ENCODE measurements around the gene BAHCC1.

Gene BAHCC1

GRCh38 chr17:81445642-81446503 lies 50.6 kb downstream of the BAHCC1 start:
- DNase-seq, result no peak

- DNase-seq, result no peak
These were observed 52.2 kb downstream of the BAHCC1 start for GRCh38 chr17:81447331-81447933.

- no peak for DNase-seq
These were observed 53.2 kb downstream of the BAHCC1 start for GRCh38 chr17:81448442-81448841.

- DNase-seq, result no peak
These were observed 53.7 kb downstream of the BAHCC1 start for GRCh38 chr17:81448950-81449349.

GRCh38 chr17:81449351-81449750 lies 54.1 kb downstream of the BAHCC1 start:
- DNase-seq, result no peak

GRCh38 chr17:81451823-81452222 lies 56.6 kb downstream of the BAHCC1 start:
- no peak for DNase-seq

- DNase-seq, result no peak
These were observed 57.3 kb downstream of the BAHCC1 start for GRCh38 chr17:81452551-81452950.

GRCh38 chr17:81453076-81453475 lies 57.8 kb downstream of the BAHCC1 start:
- DNase-seq, result no peak

GRCh38 chr17:81453712-81454111 lies 58.5 kb downstream of the BAHCC1 start:
- DNase-seq, result no peak

- no peak for DNase-seq
These were observed 59.2 kb downstream of the BAHCC1 start for GRCh38 chr17:81454473-81454872.

- DNase-seq, result no peak
These were observed 60.1 kb downstream of the BAHCC1 start for GRCh38 chr17:81455387-81455786.

- DNase-seq, result no peak
These were observed 60.8 kb downstream of the BAHCC1 start for GRCh38 chr17:81456091-81456490.

GRCh38 chr17:81456798-81457197 lies 61.5 kb downstream of the BAHCC1 start:
- no peak for DNase-seq

GRCh38 chr17:81457401-81457800 lies 62.1 kb downstream of the BAHCC1 start:
- no peak for DNase-seq

GRCh38 chr17:81457917-81458555 lies 62.8 kb downstream of the BAHCC1 start:
- no peak for DNase-seq

GRCh38 chr17:81458628-81459027 lies 63.4 kb downstream of the BAHCC1 start:
- DNase-seq, result no peak

GRCh38 chr17:81459224-81459623 lies 64.0 kb downstream of the BAHCC1 start:
- DNase-seq, result no peak

- no peak for DNase-seq
These were observed 64.6 kb downstream of the BAHCC1 start for GRCh38 chr17:81459864-81460263.

GRCh38 chr17:81460856-81461460 lies 65.7 kb downstream of the BAHCC1 start:
- DNase-seq, result no peak

- no peak for DNase-seq
These were observed 66.6 kb downstream of the BAHCC1 start for GRCh38 chr17:81461607-81462500.

GRCh38 chr17:81462506-81463125 lies 67.4 kb downstream of the BAHCC1 start:
- no peak for DNase-seq

GRCh38 chr17:81463506-81463905 lies 68.2 kb downstream of the BAHCC1 start:
- DNase-seq, result no peak

Data from activated naive CD4-positive, alpha-beta T cell treated with Interleukin-2 at 50 U/mL for 16 hours (primary cell).